GM12865 (cell line): ENCODE data around the gene FCF1.

Experiments used
- DNase-seq: peaks from one replicate; pipeline ENCODE4 v3.0.0; 2010; ENCODE audit warnings: low read depth
- H3K4me3 ChIP-seq: 2 replicates; pipeline ENCODE4 v1.5.1; 2011; ENCODE audit warnings: mild to moderate bottlenecking, low read depth, low read length, control low read depth
- TF ChIP-seq, protein P1 (sequence below): IDR thresholded peaks from 2 replicates; pipeline ENCODE4 v1.5.1; 2011; ENCODE audit warnings: low read length, control low read depth, low read depth, inconsistent platforms; ENCODE audit not compliant: insufficient read depth; ENCODE audit errors: missing control alignments

FCF1 gene

DNA sequence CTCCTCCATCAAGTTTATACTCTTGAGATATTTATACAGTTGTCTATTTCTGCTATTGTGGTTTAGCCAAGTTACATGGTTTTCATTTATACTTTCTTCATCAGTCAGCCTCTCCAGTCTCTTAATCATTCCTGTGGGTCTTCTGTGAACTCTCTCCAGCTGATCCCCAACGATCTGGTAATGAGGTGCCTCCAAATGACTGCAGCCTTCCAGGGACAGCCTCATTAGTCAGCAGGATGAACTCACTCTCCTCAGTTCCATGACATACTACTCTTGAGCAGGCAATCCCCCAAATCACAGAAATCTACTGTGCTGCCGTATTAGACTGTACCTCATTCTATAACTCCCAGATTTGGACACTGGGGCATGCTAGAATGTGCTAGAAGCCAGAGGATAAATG is 15.4 kb upstream of the FCF1 start:
- TF ChIP-seq, protein P1, sequence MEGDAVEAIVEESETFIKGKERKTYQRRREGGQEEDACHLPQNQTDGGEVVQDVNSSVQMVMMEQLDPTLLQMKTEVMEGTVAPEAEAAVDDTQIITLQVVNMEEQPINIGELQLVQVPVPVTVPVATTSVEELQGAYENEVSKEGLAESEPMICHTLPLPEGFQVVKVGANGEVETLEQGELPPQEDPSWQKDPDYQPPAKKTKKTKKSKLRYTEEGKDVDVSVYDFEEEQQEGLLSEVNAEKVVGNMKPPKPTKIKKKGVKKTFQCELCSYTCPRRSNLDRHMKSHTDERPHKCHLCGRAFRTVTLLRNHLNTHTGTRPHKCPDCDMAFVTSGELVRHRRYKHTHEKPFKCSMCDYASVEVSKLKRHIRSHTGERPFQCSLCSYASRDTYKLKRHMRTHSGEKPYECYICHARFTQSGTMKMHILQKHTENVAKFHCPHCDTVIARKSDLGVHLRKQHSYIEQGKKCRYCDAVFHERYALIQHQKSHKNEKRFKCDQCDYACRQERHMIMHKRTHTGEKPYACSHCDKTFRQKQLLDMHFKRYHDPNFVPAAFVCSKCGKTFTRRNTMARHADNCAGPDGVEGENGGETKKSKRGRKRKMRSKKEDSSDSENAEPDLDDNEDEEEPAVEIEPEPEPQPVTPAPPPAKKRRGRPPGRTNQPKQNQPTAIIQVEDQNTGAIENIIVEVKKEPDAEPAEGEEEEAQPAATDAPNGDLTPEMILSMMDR = no peak
- no peak for DNase-seq
- H3K4me3 ChIP-seq = no peak overlapping the region

DNA sequence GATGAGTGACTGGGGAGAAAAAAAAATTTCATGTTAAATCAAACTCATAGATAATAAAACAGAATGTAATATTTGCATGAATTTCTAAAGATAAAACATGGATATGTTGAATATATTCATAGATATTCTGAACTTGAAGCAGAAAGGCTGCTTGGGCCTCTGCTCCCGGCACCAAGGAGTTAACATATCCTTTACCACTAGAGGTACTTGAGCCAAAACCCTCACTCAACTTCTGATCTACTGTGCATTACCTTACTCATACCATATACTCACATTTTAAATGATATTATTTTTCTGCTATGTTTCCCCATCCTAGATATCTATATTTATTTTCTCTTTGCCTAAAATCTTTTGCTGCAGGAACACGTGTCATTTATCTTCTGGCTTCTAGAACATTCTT is 15.0 kb upstream of the FCF1 start:
- no peak for DNase-seq
- TF ChIP-seq, protein P1 = no peak
- H3K4me3 ChIP-seq = no peak overlapping the region

DNA sequence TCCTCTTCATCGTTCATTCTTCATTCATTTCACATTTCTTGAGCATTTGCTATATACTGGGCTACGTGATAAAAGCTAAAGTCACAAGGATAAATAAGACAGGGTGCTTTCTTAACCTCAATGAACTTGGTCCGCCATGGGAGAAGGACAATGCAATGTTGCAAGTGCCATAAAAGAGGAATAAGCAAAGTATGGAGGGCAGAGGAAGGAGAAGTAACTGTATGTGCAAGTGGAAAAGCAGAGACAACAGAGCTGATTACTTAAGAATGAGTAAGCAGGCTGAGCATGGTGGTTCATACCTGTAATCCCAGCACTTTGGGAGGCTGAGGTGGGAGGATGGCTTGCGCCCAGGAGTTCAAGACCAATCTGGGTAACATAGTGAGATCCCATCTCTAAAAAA is 14.5 kb upstream of the FCF1 start:
- TF ChIP-seq, protein P1 = no peak
- H3K4me3 ChIP-seq = no peak overlapping the region
- no peak for DNase-seq

DNA sequence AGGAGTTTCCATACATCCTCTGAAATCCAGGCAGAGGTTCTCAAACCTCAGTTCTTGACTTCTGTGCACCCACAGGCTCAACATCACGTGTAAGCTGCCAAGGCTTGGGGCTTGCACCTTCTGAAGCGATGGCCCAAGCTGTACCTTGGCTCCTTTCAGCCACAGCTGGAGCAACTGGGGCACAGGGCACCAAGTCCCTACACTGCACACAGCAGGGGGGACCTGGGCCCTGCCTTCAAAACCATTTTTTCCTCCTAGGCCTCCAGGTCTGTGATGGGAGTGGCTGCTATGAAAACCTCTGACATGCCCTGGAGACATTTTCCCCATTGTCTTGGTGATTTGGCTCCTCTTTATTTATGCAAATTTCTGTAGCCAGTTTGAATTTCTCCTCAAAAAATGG is 10.7 kb upstream of the FCF1 start:
- no peak overlapping the region for H3K4me3 ChIP-seq
- no peak for DNase-seq

DNA sequence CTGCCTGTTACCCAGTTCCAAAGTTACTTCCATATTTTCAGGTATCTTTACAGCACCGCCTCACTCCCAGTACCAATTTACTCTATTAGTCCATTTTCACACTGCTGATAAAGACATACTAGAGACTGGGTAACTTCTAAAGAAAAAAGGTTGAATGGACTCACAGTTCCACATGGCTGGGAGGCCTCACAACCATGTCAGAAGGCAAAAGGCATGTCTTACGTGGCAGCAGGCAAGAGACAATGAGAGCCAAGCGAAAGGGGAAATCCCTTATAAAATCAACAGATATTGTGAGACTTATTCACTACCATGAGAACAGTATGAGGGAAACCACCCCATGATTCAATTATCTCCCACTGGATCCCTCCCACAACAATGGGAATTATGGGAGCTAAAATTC is 9.9 kb upstream of the FCF1 start:
- TF ChIP-seq, protein P1 = no peak
- DNase-seq = no peak
- no peak overlapping the region for H3K4me3 ChIP-seq

More for the DNA sequence above, 10.7 kb upstream of the FCF1 start:
- TF ChIP-seq, protein P1 = no peak

DNA sequence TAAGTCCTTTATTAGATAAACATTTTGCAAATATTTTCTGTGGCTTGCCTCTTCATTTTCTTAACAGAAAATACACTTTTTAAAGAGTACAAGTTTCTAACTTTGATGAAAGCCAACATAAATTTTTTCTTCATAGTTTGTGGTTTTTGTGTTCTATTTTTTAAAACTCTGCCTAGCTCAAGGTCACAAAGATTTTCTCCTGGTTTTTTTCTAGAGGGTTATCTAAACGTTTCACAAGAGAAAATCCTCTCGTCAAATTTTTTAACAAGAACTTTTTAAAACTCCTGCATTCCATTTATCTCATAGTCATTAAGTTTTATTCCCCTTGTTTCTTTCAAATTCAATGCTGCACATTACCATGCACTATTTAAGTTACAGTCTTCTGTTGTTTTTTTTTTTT is 8.3 kb upstream of the FCF1 start:
- no peak for DNase-seq
- TF ChIP-seq, protein P1 = no peak
- no peak overlapping the region for H3K4me3 ChIP-seq
